WTC11 (cell line): ENCODE data around the gene GATB.

Experiments used
- CREB1 ChIP-seq: sonication (generic); formaldehyde crosslinking; IDR thresholded peaks from 2 replicates; pipeline ENCODE4 v1.8.0; 2023; ENCODE audit warnings: mild to moderate bottlenecking, missing genetic modification reagents
- CREM ChIP-seq: sonication (generic); formaldehyde crosslinking; IDR thresholded peaks from 2 replicates; pipeline ENCODE4 v1.8.1; 2022; ENCODE audit warnings: mild to moderate bottlenecking, missing genetic modification reagents, moderate library complexity
- CTCF ChIP-seq: fragments of 200-600 bp; IDR thresholded peaks from 2 replicates; pipeline ENCODE4 v1.8.0; 2022; ENCODE audit warnings: antibody characterized with exemption
- E2F5 ChIP-seq: sonication (generic); formaldehyde crosslinking; IDR thresholded peaks from 2 replicates; pipeline ENCODE4 v1.8.1; 2022; ENCODE audit warnings: mild to moderate bottlenecking, moderate library complexity, missing genetic modification reagents
- JUN ChIP-seq: sonication (generic); formaldehyde crosslinking; IDR thresholded peaks from 2 replicates; pipeline ENCODE4 v1.8.0; 2023; ENCODE audit warnings: mild to moderate bottlenecking, missing genetic modification reagents
- OVOL2 ChIP-seq: fragments of 250-450 bp; sonication (Bioruptor Pico); IDR thresholded peaks from 2 replicates; pipeline ENCODE4 v1.9.0; 2021; ENCODE audit warnings: mild to moderate bottlenecking, borderline replicate concordance
- RORB ChIP-seq: fragments of 250-450 bp; sonication (Bioruptor Pico); IDR thresholded peaks from 2 replicates; pipeline ENCODE4 v1.9.0; 2021; ENCODE audit warnings: mild to moderate bottlenecking
- SP1 ChIP-seq: sonication (generic); formaldehyde crosslinking; conservative IDR thresholded peaks from 2 replicates; pipeline ENCODE4 v1.8.1; 2022; ENCODE audit warnings: missing genetic modification reagents
- TCF7 ChIP-seq: sonication (generic); formaldehyde crosslinking; IDR thresholded peaks from 2 replicates; pipeline ENCODE4 v1.8.0; 2022; ENCODE audit warnings: mild to moderate bottlenecking, low read depth, missing genetic modification reagents, moderate library complexity
- TF ChIP-seq, protein P1 (sequence below): sonication (generic); formaldehyde crosslinking; IDR thresholded peaks from 2 replicates; pipeline ENCODE4 v1.8.0; 2022; ENCODE audit warnings: mild to moderate bottlenecking, missing genetic modification reagents
- TF ChIP-seq, protein P2 (sequence below): sonication (generic); formaldehyde crosslinking; IDR thresholded peaks from 2 replicates; pipeline ENCODE4 v1.8.1; 2023; ENCODE audit warnings: mild to moderate bottlenecking, moderate library complexity, missing genetic modification reagents

DNA sequence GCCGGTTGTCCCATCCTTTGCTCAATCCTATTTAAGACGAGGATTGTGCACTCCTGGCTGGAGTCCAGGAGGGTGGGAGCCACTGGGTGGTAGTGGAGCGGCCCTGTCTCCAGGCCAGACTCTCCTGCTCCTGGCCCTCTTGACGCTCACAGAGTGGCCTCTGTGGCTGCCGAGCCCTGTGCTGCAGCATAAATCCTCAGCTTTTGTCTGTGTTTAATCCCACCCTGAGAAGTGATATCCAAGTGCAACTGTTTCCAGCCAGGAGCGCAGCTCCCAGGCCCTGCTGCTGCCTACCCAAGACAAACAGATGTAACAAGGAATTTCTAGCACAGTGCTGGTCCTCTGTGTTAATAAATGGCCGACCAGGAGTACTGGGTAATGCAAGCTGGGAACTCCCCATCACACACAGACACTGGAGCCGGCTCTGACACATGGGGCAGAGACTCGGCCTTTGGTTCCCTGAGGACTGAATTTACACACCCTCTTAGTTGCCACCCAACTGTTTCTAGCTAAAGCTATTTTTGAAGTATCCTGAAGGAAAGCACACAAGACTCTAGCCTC, 85.3 kb downstream of the GATB start:
- TF ChIP-seq, protein P1, sequence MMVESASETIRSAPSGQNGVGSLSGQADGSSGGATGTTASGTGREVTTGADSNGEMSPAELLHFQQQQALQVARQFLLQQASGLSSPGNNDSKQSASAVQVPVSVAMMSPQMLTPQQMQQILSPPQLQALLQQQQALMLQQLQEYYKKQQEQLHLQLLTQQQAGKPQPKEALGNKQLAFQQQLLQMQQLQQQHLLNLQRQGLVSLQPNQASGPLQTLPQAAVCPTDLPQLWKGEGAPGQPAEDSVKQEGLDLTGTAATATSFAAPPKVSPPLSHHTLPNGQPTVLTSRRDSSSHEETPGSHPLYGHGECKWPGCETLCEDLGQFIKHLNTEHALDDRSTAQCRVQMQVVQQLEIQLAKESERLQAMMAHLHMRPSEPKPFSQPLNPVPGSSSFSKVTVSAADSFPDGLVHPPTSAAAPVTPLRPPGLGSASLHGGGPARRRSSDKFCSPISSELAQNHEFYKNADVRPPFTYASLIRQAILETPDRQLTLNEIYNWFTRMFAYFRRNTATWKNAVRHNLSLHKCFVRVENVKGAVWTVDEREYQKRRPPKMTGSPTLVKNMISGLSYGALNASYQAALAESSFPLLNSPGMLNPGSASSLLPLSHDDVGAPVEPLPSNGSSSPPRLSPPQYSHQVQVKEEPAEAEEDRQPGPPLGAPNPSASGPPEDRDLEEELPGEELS = no peak
- TF ChIP-seq CTCF (no peak), CREM (CRISPR knock-in tag) (no peak), TCF7 (CRISPR knock-in tag) (no peak), OVOL2 (no peak), E2F5 (no peak), RORB (no peak), SP1 (no peak), JUN (no peak), CREB1 (CRISPR knock-in tag) (no peak)
- TF ChIP-seq, protein P2, sequence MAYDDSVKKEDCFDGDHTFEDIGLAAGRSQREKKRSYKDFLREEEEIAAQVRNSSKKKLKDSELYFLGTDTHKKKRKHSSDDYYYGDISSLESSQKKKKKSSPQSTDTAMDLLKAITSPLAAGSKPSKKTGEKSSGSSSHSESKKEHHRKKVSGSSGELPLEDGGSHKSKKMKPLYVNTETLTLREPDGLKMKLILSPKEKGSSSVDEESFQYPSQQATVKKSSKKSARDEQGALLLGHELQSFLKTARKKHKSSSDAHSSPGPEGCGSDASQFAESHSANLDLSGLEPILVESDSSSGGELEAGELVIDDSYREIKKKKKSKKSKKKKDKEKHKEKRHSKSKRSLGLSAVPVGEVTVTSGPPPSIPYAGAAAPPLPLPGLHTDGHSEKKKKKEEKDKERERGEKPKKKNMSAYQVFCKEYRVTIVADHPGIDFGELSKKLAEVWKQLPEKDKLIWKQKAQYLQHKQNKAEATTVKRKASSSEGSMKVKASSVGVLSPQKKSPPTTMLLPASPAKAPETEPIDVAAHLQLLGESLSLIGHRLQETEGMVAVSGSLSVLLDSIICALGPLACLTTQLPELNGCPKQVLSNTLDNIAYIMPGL (CRISPR knock-in tag) = no peak
